Epithelial cell of proximal tubule (primary cell): ENCODE data around the gene ALX4. TPM values are rescaled to one million over a fixed set of nuclear protein-coding genes. Genes with fewer than 3 reads are reported as not detected.
A peak's percentile ranks its signal among the peaks of the same experiment; 100 is the strongest.

Experiments used
- DNase-seq: peaks from one replicate; pipeline ENCODE4 v3.0.0-alpha.2; 2011; ENCODE audit warnings: low read depth
- H3K4me3 ChIP-seq: 2 replicates; pipeline ENCODE4 v1.5.1; 2011; ENCODE audit warnings: low read depth, mild to moderate bottlenecking, low read length
- total RNA-seq: library from RNA; depleted of rRNA; stranded (reverse); fragments of >200 nt; gene quantifications from 2 replicates; pipeline ENCODE4 v1.2.3, GENCODE V29; 2015
- TF ChIP-seq, protein P1 (sequence below): conservative IDR thresholded peaks from 2 replicates; pipeline ENCODE4 v1.5.1; 2012; ENCODE audit warnings: low read depth, mild to moderate bottlenecking, low read length

The ALX4 gene
- total RNA-seq, 1 donor from 2014 or later: not detected

DNA sequence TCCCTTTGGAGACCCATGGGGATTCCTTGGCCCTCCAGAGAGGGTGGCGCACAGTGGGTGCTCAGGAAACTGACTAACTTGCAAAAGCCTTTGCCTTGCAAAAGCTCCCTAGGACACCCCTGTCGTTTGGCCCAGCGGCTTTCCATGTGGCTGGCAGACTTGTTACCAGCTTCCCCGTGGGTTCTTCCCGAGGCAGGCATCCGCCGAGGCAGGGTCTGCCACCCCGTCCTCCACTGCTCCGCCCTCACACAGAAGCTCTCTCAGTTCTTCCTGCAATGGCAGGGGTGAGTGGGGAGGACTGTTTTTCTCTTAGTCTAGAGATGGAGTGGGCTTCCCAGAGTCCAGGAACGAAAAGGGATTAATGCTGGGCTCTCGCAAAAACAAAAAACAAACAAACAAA is 23.0 kb downstream of the ALX4 start:
- no peak for DNase-seq
- TF ChIP-seq, protein P1, sequence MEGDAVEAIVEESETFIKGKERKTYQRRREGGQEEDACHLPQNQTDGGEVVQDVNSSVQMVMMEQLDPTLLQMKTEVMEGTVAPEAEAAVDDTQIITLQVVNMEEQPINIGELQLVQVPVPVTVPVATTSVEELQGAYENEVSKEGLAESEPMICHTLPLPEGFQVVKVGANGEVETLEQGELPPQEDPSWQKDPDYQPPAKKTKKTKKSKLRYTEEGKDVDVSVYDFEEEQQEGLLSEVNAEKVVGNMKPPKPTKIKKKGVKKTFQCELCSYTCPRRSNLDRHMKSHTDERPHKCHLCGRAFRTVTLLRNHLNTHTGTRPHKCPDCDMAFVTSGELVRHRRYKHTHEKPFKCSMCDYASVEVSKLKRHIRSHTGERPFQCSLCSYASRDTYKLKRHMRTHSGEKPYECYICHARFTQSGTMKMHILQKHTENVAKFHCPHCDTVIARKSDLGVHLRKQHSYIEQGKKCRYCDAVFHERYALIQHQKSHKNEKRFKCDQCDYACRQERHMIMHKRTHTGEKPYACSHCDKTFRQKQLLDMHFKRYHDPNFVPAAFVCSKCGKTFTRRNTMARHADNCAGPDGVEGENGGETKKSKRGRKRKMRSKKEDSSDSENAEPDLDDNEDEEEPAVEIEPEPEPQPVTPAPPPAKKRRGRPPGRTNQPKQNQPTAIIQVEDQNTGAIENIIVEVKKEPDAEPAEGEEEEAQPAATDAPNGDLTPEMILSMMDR: no peak
- no peak overlapping the region for H3K4me3 ChIP-seq

DNA sequence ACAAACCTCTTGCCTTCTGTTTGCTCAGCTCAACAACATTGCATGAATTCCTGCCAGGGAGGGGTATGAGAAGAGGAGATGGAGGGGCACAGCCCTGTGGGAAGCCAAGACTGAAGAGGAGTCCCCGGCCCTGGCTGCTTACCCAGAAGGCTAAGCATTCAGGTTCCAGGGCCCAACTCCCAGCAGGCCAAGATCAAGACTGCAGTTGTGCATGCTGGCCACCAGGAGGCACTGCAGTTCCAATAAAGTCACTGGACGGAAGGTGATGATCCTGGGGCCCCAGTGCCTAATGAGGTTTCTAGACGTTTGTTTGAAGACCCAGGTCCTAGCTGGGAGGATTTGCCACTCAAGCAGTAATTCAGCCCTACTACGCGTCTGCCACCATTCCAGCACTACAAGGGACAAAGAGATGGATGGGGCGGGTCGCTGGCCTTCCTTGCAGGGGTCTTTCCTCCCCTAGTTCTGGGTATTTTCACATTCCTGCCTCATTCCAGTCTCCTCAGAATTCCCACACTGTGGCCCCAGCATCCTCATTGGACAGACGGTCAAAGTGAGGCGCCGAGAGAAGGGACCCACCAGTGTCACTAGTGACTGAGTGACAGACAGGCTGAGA is 23.6 kb downstream of the ALX4 start:
- H3K4me3 ChIP-seq: no peak overlapping the region
- TF ChIP-seq, protein P1: peak; percentile 94
- DNase-seq: no peak

DNA sequence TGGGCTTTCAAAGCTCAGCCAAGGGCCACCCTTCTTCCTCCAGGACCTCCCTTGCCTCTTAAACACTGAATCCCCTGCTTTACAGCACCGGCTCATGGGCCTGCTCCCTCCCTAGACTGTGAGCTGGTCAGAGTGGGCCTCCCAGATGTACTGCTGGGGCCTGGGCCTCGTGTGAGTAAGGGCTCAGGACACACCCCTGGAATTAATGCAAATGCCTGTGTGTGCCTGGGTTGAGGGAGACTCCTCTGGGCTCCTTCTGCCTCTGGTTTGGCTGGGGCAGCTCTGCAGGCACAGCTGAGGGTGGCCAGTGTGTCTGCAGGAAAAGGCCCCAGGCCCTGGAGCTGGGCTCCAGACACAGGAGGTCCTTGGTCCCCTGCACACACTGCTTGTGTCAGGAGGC is 24.2 kb downstream of the ALX4 start:
- no peak for DNase-seq
- TF ChIP-seq, protein P1: no peak
- no peak overlapping the region for H3K4me3 ChIP-seq

DNA sequence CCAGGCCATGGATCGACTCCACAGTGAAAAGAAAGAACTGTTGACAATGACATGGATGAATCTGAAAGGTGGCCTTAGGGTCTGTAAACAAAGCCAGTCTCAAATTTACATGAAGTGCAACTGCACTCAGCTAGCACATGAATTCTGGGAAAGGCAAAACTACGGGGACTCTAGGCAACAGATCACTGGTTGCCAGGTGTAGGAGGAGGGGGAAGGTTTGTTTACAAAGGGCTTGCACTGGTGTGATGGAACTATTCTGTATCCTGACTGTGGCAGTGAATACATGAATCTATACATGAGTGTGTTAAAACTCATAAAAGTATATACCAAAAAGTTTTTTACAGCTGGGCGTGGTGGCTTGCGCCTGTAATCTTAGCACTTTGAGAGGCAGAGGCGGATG is 27.3 kb downstream of the ALX4 start:
- TF ChIP-seq, protein P1: no peak
- H3K4me3 ChIP-seq: no peak overlapping the region
- DNase-seq: no peak

DNA sequence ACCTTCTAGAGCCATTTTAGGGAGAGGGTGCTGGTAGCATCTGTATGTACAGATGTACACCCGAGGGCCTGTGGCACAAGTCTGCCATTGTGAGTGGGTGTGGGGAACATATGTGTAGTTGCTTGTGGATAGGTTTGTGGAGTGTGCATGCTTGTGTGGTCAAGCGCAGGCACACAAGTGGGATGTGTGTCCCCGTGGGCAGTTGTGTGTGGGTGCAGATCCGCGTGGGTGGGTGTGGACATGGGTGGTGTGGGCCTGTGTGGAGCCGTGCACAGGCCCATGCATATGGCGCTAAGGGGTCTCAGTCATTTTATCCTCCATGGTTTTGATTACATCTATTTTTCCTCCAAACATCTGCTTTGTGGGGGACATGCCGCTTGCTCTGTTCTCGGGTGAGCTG is 28.8 kb downstream of the ALX4 start:
- no peak for DNase-seq
- TF ChIP-seq, protein P1: no peak
- H3K4me3 ChIP-seq: no peak overlapping the region

DNA sequence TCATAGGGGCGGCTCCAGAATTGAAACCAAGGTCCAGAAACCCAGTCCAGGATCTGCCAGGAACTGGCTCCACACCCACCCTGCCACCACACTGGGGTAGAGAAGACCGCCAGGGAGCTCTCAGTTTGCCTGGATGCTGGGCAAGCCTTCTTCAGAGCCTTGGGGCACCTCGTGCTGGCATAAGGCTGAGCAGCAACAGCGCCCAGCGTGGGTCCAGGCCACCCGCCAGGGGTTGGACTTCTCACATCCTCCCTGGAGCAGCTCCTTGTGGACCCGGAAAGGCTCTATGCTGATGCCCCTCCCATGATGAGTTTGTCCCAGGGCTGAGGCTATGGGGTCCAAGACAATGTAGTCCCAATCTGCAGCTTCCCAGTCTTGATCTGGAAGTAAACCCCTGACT is 29.7 kb downstream of the ALX4 start:
- H3K4me3 ChIP-seq: no peak overlapping the region
- DNase-seq: no peak
- TF ChIP-seq, protein P1: no peak

DNA sequence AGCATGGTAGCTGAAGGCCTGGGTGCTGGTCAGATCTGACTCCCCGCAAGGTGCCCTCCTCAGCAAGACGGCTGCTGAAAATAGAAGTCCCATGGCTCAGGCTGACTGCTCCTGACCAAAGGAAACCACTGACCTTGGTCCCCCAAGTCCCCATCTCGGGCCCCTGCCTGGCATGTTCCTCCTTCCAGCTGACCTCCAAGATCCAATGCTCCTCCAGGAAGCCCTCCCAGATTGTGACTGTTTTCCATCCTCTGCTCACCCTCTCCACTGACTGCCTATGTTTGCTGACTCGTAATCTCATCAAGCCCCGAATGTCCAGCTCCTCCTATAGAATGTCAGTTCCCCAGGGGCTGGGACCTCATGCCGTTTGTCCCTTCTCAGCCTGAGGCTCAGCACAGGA is 30.5 kb downstream of the ALX4 start:
- no peak overlapping the region for H3K4me3 ChIP-seq
- no peak for DNase-seq
- TF ChIP-seq, protein P1: no peak
